B cell (primary cell): ENCODE data around the gene CCDC9B.

ENCODE experiments used
- EZH2 ChIP-seq: IDR thresholded peaks from 2 replicates; pipeline ENCODE4 v1.6.1; 2012; ENCODE audit warnings: borderline replicate concordance, low read depth, mild to moderate bottlenecking, moderate library complexity, low read length; ENCODE audit not compliant: insufficient read depth, poor library complexity, severe bottlenecking
- TF ChIP-seq, protein P1 (sequence below): fragments of 200-600 bp; IDR thresholded peaks from one replicate; pipeline ENCODE4 v1.8.0; 2022; ENCODE audit warnings: antibody characterized with exemption, mild to moderate bottlenecking

DNA sequence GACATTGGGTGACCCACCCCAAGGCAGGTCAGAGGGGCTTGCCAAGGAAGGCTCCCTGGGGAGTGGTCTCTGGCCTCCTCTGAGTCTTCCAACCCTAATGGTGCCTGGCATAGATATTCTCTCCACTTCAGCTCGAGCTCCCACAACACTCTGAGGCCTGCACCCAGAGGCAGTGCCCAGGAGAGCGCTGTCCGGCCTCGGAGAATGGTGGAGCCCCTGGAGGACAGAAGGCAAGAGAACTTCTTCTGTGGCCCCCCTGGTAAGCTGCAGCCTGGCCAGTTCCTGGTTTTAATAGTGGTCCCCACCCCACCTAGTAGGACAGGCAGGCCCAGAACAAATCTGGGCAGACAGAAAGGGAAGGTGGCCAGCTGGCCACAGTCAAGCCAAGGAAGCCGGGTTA, 24.3 kb upstream of the CCDC9B start:
- TF ChIP-seq, protein P1, sequence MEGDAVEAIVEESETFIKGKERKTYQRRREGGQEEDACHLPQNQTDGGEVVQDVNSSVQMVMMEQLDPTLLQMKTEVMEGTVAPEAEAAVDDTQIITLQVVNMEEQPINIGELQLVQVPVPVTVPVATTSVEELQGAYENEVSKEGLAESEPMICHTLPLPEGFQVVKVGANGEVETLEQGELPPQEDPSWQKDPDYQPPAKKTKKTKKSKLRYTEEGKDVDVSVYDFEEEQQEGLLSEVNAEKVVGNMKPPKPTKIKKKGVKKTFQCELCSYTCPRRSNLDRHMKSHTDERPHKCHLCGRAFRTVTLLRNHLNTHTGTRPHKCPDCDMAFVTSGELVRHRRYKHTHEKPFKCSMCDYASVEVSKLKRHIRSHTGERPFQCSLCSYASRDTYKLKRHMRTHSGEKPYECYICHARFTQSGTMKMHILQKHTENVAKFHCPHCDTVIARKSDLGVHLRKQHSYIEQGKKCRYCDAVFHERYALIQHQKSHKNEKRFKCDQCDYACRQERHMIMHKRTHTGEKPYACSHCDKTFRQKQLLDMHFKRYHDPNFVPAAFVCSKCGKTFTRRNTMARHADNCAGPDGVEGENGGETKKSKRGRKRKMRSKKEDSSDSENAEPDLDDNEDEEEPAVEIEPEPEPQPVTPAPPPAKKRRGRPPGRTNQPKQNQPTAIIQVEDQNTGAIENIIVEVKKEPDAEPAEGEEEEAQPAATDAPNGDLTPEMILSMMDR, result no peak
- no peak for TF ChIP-seq EZH2
